GM21737 (cell line): ENCODE measurements around the gene SLC6A2.

Experiments used
- ATAC-seq: cut with Tn5 transposase; IDR thresholded peaks from one replicate; pipeline ENCODE4 v1.9.1; 2021; ENCODE audit warnings: mild to moderate bottlenecking, moderate library complexity; ENCODE audit not compliant: unreplicated experiment

Gene SLC6A2

GRCh38 chr16:55671206-55671973, 15.6 kb downstream of the SLC6A2 start:
- ATAC-seq: no peak

GRCh38 chr16:55671974-55672280, 16.1 kb downstream of the SLC6A2 start:
- no peak for ATAC-seq

GRCh38 chr16:55672471-55672870, 16.7 kb downstream of the SLC6A2 start:
- no peak for ATAC-seq

GRCh38 chr16:55678161-55678821, 22.5 kb downstream of the SLC6A2 start:
- no peak for ATAC-seq

- no peak for ATAC-seq
Observed at GRCh38 chr16:55682086-55682485, 26.3 kb downstream of the SLC6A2 start.

GRCh38 chr16:55685973-55686372, 30.2 kb downstream of the SLC6A2 start:
- no peak for ATAC-seq

GRCh38 chr16:55686671-55687070, 30.9 kb downstream of the SLC6A2 start:
- ATAC-seq: no peak

GRCh38 chr16:55687802-55688201, 32.0 kb downstream of the SLC6A2 start:
- no peak for ATAC-seq

GRCh38 chr16:55690841-55691240, 35.1 kb downstream of the SLC6A2 start:
- ATAC-seq: no peak

GRCh38 chr16:55691771-55692170, 36.0 kb downstream of the SLC6A2 start:
- no peak for ATAC-seq

- no peak for ATAC-seq
Observed at GRCh38 chr16:55695595-55695994, 39.8 kb downstream of the SLC6A2 start.

GRCh38 chr16:55697867-55698266, 42.1 kb downstream of the SLC6A2 start:
- ATAC-seq: no peak

- no peak for ATAC-seq
Observed at GRCh38 chr16:55698331-55698730, 42.5 kb downstream of the SLC6A2 start.

- ATAC-seq: no peak
Observed at GRCh38 chr16:55698946-55699345, 43.2 kb downstream of the SLC6A2 start.

- ATAC-seq: no peak
Observed at GRCh38 chr16:55699616-55700015, 43.8 kb downstream of the SLC6A2 start.

- ATAC-seq: no peak
Observed at GRCh38 chr16:55700067-55700466, 44.3 kb downstream of the SLC6A2 start.

- ATAC-seq: no peak
Observed at GRCh38 chr16:55700961-55701360, 45.2 kb downstream of the SLC6A2 start.

GRCh38 chr16:55701442-55702319, 45.9 kb downstream of the SLC6A2 start:
- ATAC-seq: peak; percentile 72

GRCh38 chr16:55703003-55704001, 47.5 kb downstream of the SLC6A2 start:
- ATAC-seq: no peak

GRCh38 chr16:55706739-55707384, 51.1 kb downstream of the SLC6A2 start:
- no peak for ATAC-seq
